Ramos (cell line): Measurements from ENCODE around the gene ART1.
"Not testable (repeated sequence)": the region's sequence is repeated elsewhere in the genome, so short reads cannot be mapped to it uniquely, and the experiment has no call there.

Source experiments
- in situ Hi-C: fragments of 300-500 bp; cut with MboI; formaldehyde crosslinking; loops from one replicate; pipeline ENCODE4 v1.14.3; 2022; ENCODE audit warnings: low sequenced_read_pairs; ENCODE audit not compliant: unreplicated experiment

ART1 gene

GRCh38 chr11:3644817-3645235 is at the start of gene ART1:
Gene ART1 (plus strand): TSS chr11:3645128. CDS start chr11:3659214, 14,086 bp downstream.
- in situ Hi-C loops, result no loop called here

- in situ Hi-C loops, result not testable (repeated sequence)
Observed at GRCh38 chr11:3597743-3598142, 47.2 kb upstream of the ART1 start.

- in situ Hi-C loops, result not testable (repeated sequence)
Observed at GRCh38 chr11:3600201-3600600, 44.7 kb upstream of the ART1 start.

GRCh38 chr11:3604167-3604566 is 40.8 kb upstream of the ART1 start:
- in situ Hi-C loops, result no loop called here

GRCh38 chr11:3605283-3605662 is 39.7 kb upstream of the ART1 start:
- in situ Hi-C loops, result no loop called here

GRCh38 chr11:3605771-3606203 is 39.1 kb upstream of the ART1 start:
- in situ Hi-C loops, result no loop called here

- in situ Hi-C loops, result no loop called here
Observed at GRCh38 chr11:3609416-3610265, 35.3 kb upstream of the ART1 start.

GRCh38 chr11:3610846-3611245 is 34.1 kb upstream of the ART1 start:
- in situ Hi-C loops, result no loop called here

- in situ Hi-C loops, result no loop called here
Observed at GRCh38 chr11:3611976-3612678, 32.8 kb upstream of the ART1 start.

GRCh38 chr11:3613998-3614741 is 30.8 kb upstream of the ART1 start:
- in situ Hi-C loops, result no loop called here

- in situ Hi-C loops, result no loop called here
Observed at GRCh38 chr11:3614742-3615171, 30.2 kb upstream of the ART1 start.

GRCh38 chr11:3615998-3616397 is 28.9 kb upstream of the ART1 start:
- in situ Hi-C loops, result no loop called here

- in situ Hi-C loops, result no loop called here
Observed at GRCh38 chr11:3616721-3617460, 28.0 kb upstream of the ART1 start.

- in situ Hi-C loops, result no loop called here
Observed at GRCh38 chr11:3617990-3618389, 26.9 kb upstream of the ART1 start.

- in situ Hi-C loops, result no loop called here
Observed at GRCh38 chr11:3622521-3622920, 22.4 kb upstream of the ART1 start.

- in situ Hi-C loops, result no loop called here
Observed at GRCh38 chr11:3623121-3623520, 21.8 kb upstream of the ART1 start.

GRCh38 chr11:3623767-3624458 is 21.0 kb upstream of the ART1 start:
- in situ Hi-C loops, result no loop called here

- in situ Hi-C loops, result no loop called here
Observed at GRCh38 chr11:3626250-3626960, 18.5 kb upstream of the ART1 start.

GRCh38 chr11:3627291-3627690 is 17.6 kb upstream of the ART1 start:
- in situ Hi-C loops, result no loop called here
